ENCODE data around the gene DCAF6.

The DCAF6 gene

DNA sequence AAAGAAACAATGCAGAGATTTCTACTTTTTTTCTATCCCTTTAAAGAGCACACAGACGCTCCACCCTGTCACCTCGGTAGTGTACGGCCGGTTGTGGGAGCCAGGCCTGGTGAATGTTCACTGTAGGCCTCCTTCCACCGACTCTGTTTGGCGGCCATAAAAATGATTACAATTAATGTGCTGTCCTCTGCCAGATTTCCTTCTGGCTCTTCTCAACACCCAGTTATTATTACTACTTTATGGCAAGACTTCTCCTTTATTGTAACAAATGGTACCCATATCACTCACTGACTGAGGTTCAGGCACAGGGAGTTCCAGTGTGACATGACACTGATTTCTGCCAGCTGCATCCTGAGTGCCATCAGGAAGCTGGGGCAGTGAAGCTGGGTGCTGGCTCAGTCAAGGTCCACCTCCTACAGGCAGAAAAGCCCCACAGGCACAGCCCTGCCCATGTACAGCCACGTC, 162.9 kb downstream of the DCAF6 start:
- H3K79me2 ChIP-seq (ENCODE audit: control insufficient read depth, insufficient read depth, low read length, poor library complexity) = no peaks in the 10 kb centered on the region
- H3K36me3 ChIP-seq (ENCODE audit: control insufficient read depth in 1 of 2, insufficient read depth in 2 of 2, low read length in 2 of 2) = peaks cover 0 to 2% of the 10 kb centered on the region in 2 experiments
- no peak overlapping the region for H3K23ac ChIP-seq (ENCODE audit: low read length)
- H3K18ac ChIP-seq (ENCODE audit: low read length) = no peak overlapping the region
- H3K14ac ChIP-seq (ENCODE audit: low read length) = no peak overlapping the region
- no peak overlapping the region for H3K27ac ChIP-seq (ENCODE audit: low read depth, low read length)
- H2BK5ac ChIP-seq (ENCODE audit: low read depth, low read length, poor library complexity) = no peak overlapping the region
- H3K4me1 ChIP-seq (ENCODE audit: control insufficient read depth in 1 of 2, insufficient read depth in 2 of 2, low read length in 2 of 2) = peaks cover 7 to 14% of the 10 kb centered on the region in 2 experiments
- no peak overlapping the region for H2AFZ ChIP-seq (ENCODE audit: insufficient read depth, low read length, poor library complexity)
- H3K4me2 ChIP-seq (ENCODE audit: low read length) = no peak overlapping the region
- H3K9ac ChIP-seq (ENCODE audit: low read length) = no peak overlapping the region
- H3K79me1 ChIP-seq (ENCODE audit: low read length) = no peaks in the 10 kb centered on the region
- no peak for DNase-seq
- WGBS (ENCODE audit: extremely low coverage, insufficient coverage, insufficient read length) = no CpG with 5 or more reads among the region's 7 CpGs
- H3K4ac ChIP-seq (ENCODE audit: low read depth, low read length) = no peak overlapping the region
- no peak overlapping the region for H4K12ac ChIP-seq (ENCODE audit: low read depth, low read length)
- peaks cover 1% of the 10 kb centered on the region for H3K9me3 ChIP-seq (ENCODE audit: insufficient read depth, low read depth, low read length)
- H4K91ac ChIP-seq (ENCODE audit: low read depth, low read length) = no peak overlapping the region
- no peaks in the 10 kb centered on the region for H3K27me3 ChIP-seq (ENCODE audit: insufficient read depth, low read length)
- peak overlapping the region; percentile 33 for H3K4me3 ChIP-seq (ENCODE audit: low read depth, low read length)
- no peak overlapping the region for H4K8ac ChIP-seq (ENCODE audit: low read depth, low read length)
- H2BK120ac ChIP-seq (ENCODE audit: insufficient read depth, low read length, poor library complexity) = no peak overlapping the region
- H2BK12ac ChIP-seq (ENCODE audit: low read length) = no peak overlapping the region
- no peak overlapping the region for H2AK5ac ChIP-seq (ENCODE audit: low read length)

DNA sequence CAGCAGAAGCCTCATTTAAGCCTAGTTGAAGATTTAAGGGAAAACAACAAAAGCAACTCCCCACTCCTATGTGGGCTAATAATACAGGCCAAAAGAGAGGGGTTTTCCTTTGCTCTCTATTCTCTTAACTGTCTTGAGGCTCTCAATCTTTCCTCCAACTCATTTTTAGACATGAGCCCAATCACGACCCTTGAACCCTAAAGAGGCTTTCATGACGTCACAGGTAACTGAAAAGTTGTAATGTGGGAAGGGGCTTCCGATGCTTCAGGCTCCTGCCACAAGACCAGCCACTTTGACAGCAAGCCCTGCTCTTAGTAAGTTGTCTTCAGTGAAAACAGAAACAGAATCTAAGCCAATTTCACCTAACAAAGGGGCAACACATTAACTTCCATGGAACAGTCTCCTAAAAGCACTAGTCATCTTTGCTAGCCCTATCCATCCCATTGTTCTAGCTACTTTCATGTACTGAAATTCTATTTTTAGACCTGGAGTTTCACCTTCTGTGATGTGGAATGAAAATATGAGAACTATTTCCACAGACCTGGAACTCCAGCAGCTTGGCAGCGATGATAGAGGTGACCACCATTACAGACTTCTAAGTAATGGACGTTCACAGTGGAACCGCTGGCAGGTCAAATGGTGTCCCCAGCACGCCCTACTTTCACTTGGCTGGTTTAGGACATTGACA, 164.0 kb downstream of the DCAF6 start:
- peaks cover 0 to 5% of the 10 kb centered on the region in 2 experiments for H3K36me3 ChIP-seq (ENCODE audit: control insufficient read depth in 1 of 2, insufficient read depth in 2 of 2, low read length in 2 of 2)
- no peak overlapping the region for H2AK5ac ChIP-seq (ENCODE audit: low read length)
- H3K4me3 ChIP-seq (ENCODE audit: low read depth, low read length) = no peak overlapping the region
- H4K8ac ChIP-seq (ENCODE audit: low read depth, low read length) = no peak overlapping the region
- no peak overlapping the region for H2BK12ac ChIP-seq (ENCODE audit: low read length)
- H3K4me2 ChIP-seq (ENCODE audit: low read length) = no peak overlapping the region
- no peak overlapping the region for H3K27ac ChIP-seq (ENCODE audit: low read depth, low read length)
- no peaks in the 10 kb centered on the region for H3K79me1 ChIP-seq (ENCODE audit: low read length)
- no peaks in the 10 kb centered on the region for H3K27me3 ChIP-seq (ENCODE audit: insufficient read depth, low read length)
- H3K18ac ChIP-seq (ENCODE audit: low read length) = no peak overlapping the region
- H4K91ac ChIP-seq (ENCODE audit: low read depth, low read length) = no peak overlapping the region
- no CpG with 5 or more reads among the region's 7 CpGs for WGBS (ENCODE audit: extremely low coverage, insufficient coverage, insufficient read length)
- no peak overlapping the region for H2BK120ac ChIP-seq (ENCODE audit: insufficient read depth, low read length, poor library complexity)
- no peak overlapping the region for H3K9ac ChIP-seq (ENCODE audit: low read length)
- peaks cover 1% of the 10 kb centered on the region for H3K9me3 ChIP-seq (ENCODE audit: insufficient read depth, low read depth, low read length)
- H3K4me1 ChIP-seq (ENCODE audit: control insufficient read depth in 1 of 2, insufficient read depth in 2 of 2, low read length in 2 of 2) = peaks cover 7 to 14% of the 10 kb centered on the region in 2 experiments
- no peak overlapping the region for H3K4ac ChIP-seq (ENCODE audit: low read depth, low read length)
- peak in 1 of 2 donors; percentile 64 for DNase-seq
- no peak overlapping the region for H3K14ac ChIP-seq (ENCODE audit: low read length)
- no peaks in the 10 kb centered on the region for H3K79me2 ChIP-seq (ENCODE audit: control insufficient read depth, insufficient read depth, low read length, poor library complexity)
- no peak overlapping the region for H2AFZ ChIP-seq (ENCODE audit: insufficient read depth, low read length, poor library complexity)
- H4K12ac ChIP-seq (ENCODE audit: low read depth, low read length) = no peak overlapping the region
- no peak overlapping the region for H3K23ac ChIP-seq (ENCODE audit: low read length)
- H2BK5ac ChIP-seq (ENCODE audit: low read depth, low read length, poor library complexity) = no peak overlapping the region

DNA sequence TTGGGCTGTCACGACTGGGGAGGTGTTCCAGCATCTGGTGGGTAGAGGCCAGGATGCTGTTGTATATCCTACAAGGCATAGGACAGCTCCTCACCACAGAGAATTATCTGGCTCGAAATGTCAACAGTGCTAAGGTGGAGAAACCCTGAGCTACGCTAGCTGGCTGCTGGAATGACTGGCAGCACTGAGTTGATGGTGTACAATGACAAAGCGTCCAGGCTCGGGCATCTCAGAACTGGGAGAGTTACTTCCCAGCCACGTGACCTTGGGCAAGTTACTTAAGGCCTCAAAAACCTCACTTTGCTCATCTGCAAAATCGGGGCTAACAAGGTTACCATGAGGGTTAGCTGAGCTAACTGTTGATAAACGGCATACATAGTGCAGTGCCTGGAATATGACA, 164.9 kb downstream of the DCAF6 start:
- H2AFZ ChIP-seq (ENCODE audit: insufficient read depth, low read length, poor library complexity) = no peak overlapping the region
- H3K4me1 ChIP-seq (ENCODE audit: control insufficient read depth in 1 of 2, insufficient read depth in 2 of 2, low read length in 2 of 2) = peaks cover 7 to 14% of the 10 kb centered on the region in 2 experiments
- no CpG with 5 or more reads among the region's 8 CpGs for WGBS (ENCODE audit: extremely low coverage, insufficient coverage, insufficient read length)
- H4K12ac ChIP-seq (ENCODE audit: low read depth, low read length) = no peak overlapping the region
- peak; percentile 13 to 54 for DNase-seq
- no peak overlapping the region for H2BK5ac ChIP-seq (ENCODE audit: low read depth, low read length, poor library complexity)
- no peak overlapping the region for H4K8ac ChIP-seq (ENCODE audit: low read depth, low read length)
- no peak overlapping the region for H3K9ac ChIP-seq (ENCODE audit: low read length)
- H3K4ac ChIP-seq (ENCODE audit: low read depth, low read length) = no peak overlapping the region
- H4K91ac ChIP-seq (ENCODE audit: low read depth, low read length) = no peak overlapping the region
- H3K9me3 ChIP-seq (ENCODE audit: insufficient read depth, low read depth, low read length) = peaks cover 1% of the 10 kb centered on the region
- no peak overlapping the region for H3K4me3 ChIP-seq (ENCODE audit: low read depth, low read length)
- H3K23ac ChIP-seq (ENCODE audit: low read length) = no peak overlapping the region
- no peaks in the 10 kb centered on the region for H3K79me2 ChIP-seq (ENCODE audit: control insufficient read depth, insufficient read depth, low read length, poor library complexity)
- H3K79me1 ChIP-seq (ENCODE audit: low read length) = no peaks in the 10 kb centered on the region
- no peak overlapping the region for H3K18ac ChIP-seq (ENCODE audit: low read length)
- no peaks in the 10 kb centered on the region for H3K27me3 ChIP-seq (ENCODE audit: insufficient read depth, low read length)
- H3K27ac ChIP-seq (ENCODE audit: low read depth, low read length) = no peak overlapping the region
- no peak overlapping the region for H2BK120ac ChIP-seq (ENCODE audit: insufficient read depth, low read length, poor library complexity)
- no peak overlapping the region for H3K14ac ChIP-seq (ENCODE audit: low read length)
- peaks cover 0 to 5% of the 10 kb centered on the region in 2 experiments for H3K36me3 ChIP-seq (ENCODE audit: control insufficient read depth in 1 of 2, insufficient read depth in 2 of 2, low read length in 2 of 2)
- H2BK12ac ChIP-seq (ENCODE audit: low read length) = no peak overlapping the region
- H2AK5ac ChIP-seq (ENCODE audit: low read length) = no peak overlapping the region
- no peak overlapping the region for H3K4me2 ChIP-seq (ENCODE audit: low read length)

DNA sequence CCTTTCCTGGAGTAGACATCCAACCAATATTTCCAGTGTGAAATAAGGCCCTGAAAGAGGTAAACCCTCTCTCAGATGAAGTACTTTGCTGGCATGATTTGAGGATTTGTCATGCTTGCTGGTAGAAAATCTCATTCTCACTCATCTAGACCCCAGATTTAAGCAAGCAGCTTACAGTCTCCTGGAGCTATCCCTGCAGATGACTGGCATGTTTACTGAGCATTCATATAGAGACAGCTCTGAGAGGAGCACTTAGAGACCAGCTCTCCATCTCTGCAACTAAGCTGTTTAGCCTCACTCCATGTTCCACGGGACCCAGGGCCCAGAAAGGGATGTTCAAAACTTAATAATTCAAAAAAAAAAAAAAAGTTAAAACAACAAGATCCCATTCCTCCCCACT, 166.0 kb downstream of the DCAF6 start:
- Histone ChIP-seq H3K9me3 (ENCODE audit: insufficient read depth, low read depth, low read length) (peaks cover 1% of the 10 kb centered on the region), H3K14ac (ENCODE audit: low read length) (no peak overlapping the region), H2BK120ac (ENCODE audit: insufficient read depth, low read length, poor library complexity) (no peak overlapping the region), H3K79me1 (ENCODE audit: low read length) (no peaks in the 10 kb centered on the region), H3K4me1 (ENCODE audit: control insufficient read depth in 1 of 2, insufficient read depth in 2 of 2, low read length in 2 of 2) (peaks cover 7 to 14% of the 10 kb centered on the region in 2 experiments), H3K27me3 (ENCODE audit: insufficient read depth, low read length) (no peaks in the 10 kb centered on the region), H3K36me3 (ENCODE audit: control insufficient read depth in 1 of 2, insufficient read depth in 2 of 2, low read length in 2 of 2) (peaks cover 0 to 5% of the 10 kb centered on the region in 2 experiments), H3K9ac (ENCODE audit: low read length) (no peak overlapping the region), H2AFZ (ENCODE audit: insufficient read depth, low read length, poor library complexity) (no peak overlapping the region), H3K27ac (ENCODE audit: low read depth, low read length) (no peak overlapping the region), H2AK5ac (ENCODE audit: low read length) (no peak overlapping the region), H3K18ac (ENCODE audit: low read length) (no peak overlapping the region), H4K12ac (ENCODE audit: low read depth, low read length) (no peak overlapping the region), H3K23ac (ENCODE audit: low read length) (no peak overlapping the region), H4K8ac (ENCODE audit: low read depth, low read length) (no peak overlapping the region), H4K91ac (ENCODE audit: low read depth, low read length) (no peak overlapping the region), H3K4me3 (ENCODE audit: low read depth, low read length) (no peak overlapping the region), H3K4ac (ENCODE audit: low read depth, low read length) (no peak overlapping the region), H2BK5ac (ENCODE audit: low read depth, low read length, poor library complexity) (no peak overlapping the region), H3K79me2 (ENCODE audit: control insufficient read depth, insufficient read depth, low read length, poor library complexity) (no peaks in the 10 kb centered on the region), H2BK12ac (ENCODE audit: low read length) (no peak overlapping the region), H3K4me2 (ENCODE audit: low read length) (no peak overlapping the region)
- no CpG with 5 or more reads among the region's 1 CpG for WGBS (ENCODE audit: extremely low coverage, insufficient coverage, insufficient read length)
- no peak for DNase-seq

All from trophoblast cell (in vitro differentiated cells and primary cell).